SJCRH30 (cell line): ENCODE data around the gene PNKD. TPM values are rescaled to one million over a fixed set of nuclear protein-coding genes. Genes with fewer than 3 reads are reported as not detected.

ENCODE experiments used
- DNase-seq, 2 experiments: peaks; one replicate each; pipeline ENCODE4 v3.0.0-alpha.2; 2015 to 2020
- H3K27ac ChIP-seq: fragments of 250-450 bp; sonication (Bioruptor Pico); 2 replicates; pipeline ENCODE4 v1.5.1; 2020; ENCODE audit warnings: mild to moderate bottlenecking, moderate library complexity
- H3K27me3 ChIP-seq: fragments of 250-450 bp; sonication (Bioruptor Pico); 2 replicates; pipeline ENCODE4 v1.5.1; 2020; ENCODE audit warnings: mild to moderate bottlenecking, moderate library complexity
- H3K36me3 ChIP-seq: fragments of 250-450 bp; sonication (Bioruptor Pico); 2 replicates; pipeline ENCODE4 v1.5.1; 2020; ENCODE audit warnings: mild to moderate bottlenecking, moderate library complexity
- H3K4me1 ChIP-seq: fragments of 250-450 bp; sonication (Bioruptor Pico); 2 replicates; pipeline ENCODE4 v1.5.1; 2020; ENCODE audit warnings: mild to moderate bottlenecking, moderate library complexity
- H3K4me3 ChIP-seq: fragments of 250-450 bp; sonication (Bioruptor Pico); 2 replicates; pipeline ENCODE4 v1.5.1; 2020; ENCODE audit warnings: mild to moderate bottlenecking, moderate library complexity
- H3K9me3 ChIP-seq: fragments of 250-450 bp; sonication (Bioruptor Pico); replicated peaks from 2 replicates; pipeline ENCODE4 v1.5.1; 2020; ENCODE audit warnings: mild to moderate bottlenecking, moderate library complexity
- total RNA-seq: library from RNA; depleted of rRNA; stranded (reverse); fragments of >200 nt; shearing (Covaris generic); gene quantifications from 2 replicates; pipeline ENCODE4 v1.2.3, GENCODE V29; 2014

Gene PNKD
- total RNA-seq, 1 experiment from 2014 or later = 49.8 TPM

- no peak for DNase-seq
- Histone ChIP-seq H3K4me3 (no peak overlapping the region), H3K9me3 (no peaks in the 10 kb centered on the region), H3K27me3 (no peaks in the 10 kb centered on the region), H3K4me1 (peaks cover 10% of the 10 kb centered on the region), H3K27ac (no peak overlapping the region), H3K36me3 (no peaks in the 10 kb centered on the region)
These were observed 20.3 kb downstream of the PNKD start for GRCh38 chr2:218290316-218291261.

DNA sequence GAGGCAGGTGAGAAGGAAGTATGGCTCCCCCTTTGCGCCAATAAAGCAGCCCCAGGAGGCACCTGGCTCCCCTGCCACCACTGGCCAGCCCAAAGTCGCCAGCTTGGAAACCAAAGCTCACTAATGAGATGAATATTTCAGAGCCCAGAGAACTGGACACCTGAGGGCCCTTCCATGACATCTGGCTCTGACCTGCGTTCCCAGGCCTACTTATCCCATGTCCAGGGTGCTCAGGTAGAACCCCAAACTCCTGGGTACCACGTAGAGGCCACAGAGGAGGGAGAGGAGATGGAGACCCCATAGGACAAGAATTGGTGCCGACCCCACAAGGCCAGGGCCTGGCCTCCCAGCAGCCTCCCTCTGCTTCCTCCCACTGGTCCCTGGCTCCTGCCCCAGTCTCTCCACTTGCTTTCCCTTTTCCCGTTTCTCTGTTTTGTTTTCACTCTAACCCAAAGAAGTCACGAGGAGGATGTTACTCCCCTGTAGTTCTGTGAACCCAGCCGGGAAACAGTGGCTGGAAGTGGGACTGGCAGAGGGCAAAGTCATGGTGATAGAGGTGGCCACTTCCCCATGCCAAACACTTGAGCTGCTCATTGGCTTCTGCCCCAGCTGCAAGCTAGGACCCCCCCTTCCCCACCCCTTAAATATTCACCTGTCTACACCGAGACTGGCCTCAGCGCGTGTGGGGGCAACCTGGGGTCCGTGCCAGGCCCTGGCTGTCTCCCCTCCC, 21.2 kb downstream of the PNKD start:
- H3K36me3 ChIP-seq = no peaks in the 10 kb centered on the region
- no peak for DNase-seq
- peaks cover 7% of the 10 kb centered on the region; the same call in 1 of the 2 replicates for H3K4me1 ChIP-seq
- no peaks in the 10 kb centered on the region for H3K9me3 ChIP-seq
- H3K27ac ChIP-seq = no peak overlapping the region
- no peak overlapping the region for H3K4me3 ChIP-seq
- no peaks in the 10 kb centered on the region for H3K27me3 ChIP-seq

DNA sequence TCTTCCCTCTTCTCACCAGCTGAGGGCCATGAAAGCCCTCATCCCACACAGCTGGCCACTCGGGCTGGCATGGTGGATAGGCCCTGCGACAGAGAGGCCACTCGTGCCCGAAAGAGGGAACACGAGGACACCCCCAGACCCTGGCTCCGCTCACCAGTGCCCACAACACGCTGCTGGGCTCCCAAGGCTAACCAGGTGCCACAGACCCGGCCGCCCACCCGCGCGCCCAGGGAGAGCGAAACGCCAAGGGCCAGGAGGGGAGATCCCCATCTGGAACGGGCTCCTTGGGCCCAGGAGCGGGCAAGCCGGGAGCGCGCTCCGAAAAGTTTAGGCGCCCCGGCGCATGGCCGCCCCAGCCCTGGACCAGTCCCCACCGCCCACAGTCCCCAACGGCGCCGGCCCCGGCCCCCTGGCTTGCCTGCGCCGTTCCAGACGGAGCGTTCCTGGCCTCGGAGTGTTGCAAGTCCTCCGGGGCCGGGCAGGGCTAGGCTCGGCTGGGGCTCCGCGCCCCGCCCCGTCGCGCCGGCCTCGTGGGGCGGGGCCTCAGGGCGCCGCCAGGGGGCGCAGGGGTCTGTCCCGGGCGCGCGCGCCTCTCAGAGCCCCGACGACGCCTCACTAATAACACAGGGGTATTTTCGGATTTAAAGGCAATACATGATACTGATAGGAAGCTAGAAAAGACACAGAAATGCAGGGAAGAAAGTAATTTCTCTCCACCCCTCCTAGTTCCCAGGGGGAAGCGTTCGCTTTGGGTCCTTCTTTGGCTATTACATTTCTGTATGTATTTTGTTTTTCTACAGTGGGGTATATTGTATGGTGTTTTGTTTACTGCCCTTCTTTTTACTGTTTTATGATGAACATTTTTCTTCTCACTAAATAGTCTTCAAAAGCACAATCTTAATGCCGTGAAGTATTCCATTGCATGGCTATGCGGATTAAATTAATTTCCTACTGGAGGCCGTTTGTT, 22.0 kb downstream of the PNKD start, which contains the start of gene TMBIM1:
TSS of gene TMBIM1 (minus strand) at position 456 of the 967 bp plus-strand sequence. CDS start 10,362 bp downstream, outside the sequence.
- Histone ChIP-seq H3K36me3 (no peaks in the 10 kb centered on the region), H3K27ac (no peak within 1 kb of the TSS), H3K9me3 (no peaks in the 10 kb centered on the region), H3K27me3 (no peaks in the 10 kb centered on the region), H3K4me1 (peaks cover 11% of the 10 kb centered on the region; the same call in 1 of the 2 replicates), H3K4me3 (no peak within 1 kb of the TSS)
- no peak for DNase-seq

DNA sequence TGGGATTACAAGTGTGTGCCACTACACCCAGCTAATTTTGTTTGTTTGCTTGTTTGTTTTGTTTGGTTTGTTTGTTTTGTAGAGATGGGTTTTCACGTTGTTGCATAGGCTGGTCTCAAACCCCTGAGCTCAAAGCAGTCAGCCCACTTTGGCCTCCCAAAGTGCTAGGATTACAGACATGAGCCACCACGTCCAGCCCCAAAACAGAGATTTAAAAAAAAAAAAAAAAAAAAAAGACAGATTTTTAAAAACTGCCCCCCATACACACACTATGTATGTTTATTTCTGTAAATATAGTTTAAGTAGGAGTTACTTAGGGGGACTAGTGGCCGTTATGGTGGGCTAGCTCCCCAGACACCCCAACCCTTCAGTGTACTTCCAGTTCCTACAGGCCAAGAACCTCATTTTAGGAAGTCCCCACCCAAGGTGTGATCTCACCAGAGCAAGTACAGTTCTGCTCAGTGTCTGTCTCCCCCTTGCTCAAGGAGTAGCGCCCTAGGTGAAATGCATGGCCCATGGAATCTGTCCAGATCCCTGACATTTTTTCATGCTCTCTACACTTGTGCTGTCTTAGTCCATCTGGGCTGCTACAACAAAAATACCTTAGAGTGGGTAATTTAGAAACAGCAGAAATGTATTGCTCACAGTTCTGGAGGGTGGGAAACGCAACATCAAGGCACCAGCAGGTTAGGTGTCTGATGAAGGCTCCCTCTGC, 23.6 kb downstream of the PNKD start:
- H3K4me1 ChIP-seq = peaks cover 7% of the 10 kb centered on the region; the same call in 1 of the 2 replicates
- H3K9me3 ChIP-seq = no peaks in the 10 kb centered on the region
- no peak for DNase-seq
- H3K36me3 ChIP-seq = no peaks in the 10 kb centered on the region
- no peaks in the 10 kb centered on the region for H3K27me3 ChIP-seq
- no peak overlapping the region for H3K4me3 ChIP-seq
- H3K27ac ChIP-seq = no peak overlapping the region

DNA sequence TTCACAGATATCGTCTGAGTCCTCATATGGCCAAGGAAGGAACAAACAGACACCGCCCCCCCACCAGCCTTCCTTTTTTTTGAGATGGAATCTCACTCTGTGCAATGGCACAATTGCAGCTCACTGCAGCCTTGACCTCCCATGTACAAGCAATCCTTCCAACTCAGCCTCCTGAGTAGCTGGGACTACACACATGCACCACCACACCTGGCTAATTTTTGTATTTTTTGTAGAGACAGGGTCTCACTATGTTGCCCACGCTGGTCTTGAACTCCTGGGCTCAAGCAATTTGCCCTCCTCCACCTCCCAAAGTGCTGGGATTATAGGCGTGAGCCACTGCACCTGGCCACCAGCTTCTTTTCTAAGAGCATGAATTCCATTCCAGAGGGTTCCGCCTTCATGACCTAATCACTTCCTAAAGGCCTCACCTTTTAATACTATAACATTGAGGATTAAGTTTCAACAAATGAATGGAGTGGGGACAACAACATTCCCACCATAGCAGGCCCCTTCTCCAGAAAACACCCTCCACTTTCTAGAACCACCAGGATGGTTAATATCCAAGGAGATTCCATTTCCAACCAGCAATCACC, 24.2 kb downstream of the PNKD start:
- H3K27me3 ChIP-seq = no peaks in the 10 kb centered on the region
- no peak overlapping the region for H3K4me3 ChIP-seq
- no peaks in the 10 kb centered on the region for H3K36me3 ChIP-seq
- DNase-seq = no peak
- H3K4me1 ChIP-seq = peaks cover 7% of the 10 kb centered on the region; the same call in 1 of the 2 replicates
- H3K9me3 ChIP-seq = no peaks in the 10 kb centered on the region
- H3K27ac ChIP-seq = no peak overlapping the region

- H3K27ac ChIP-seq = no peak overlapping the region
These were observed 24.7 kb downstream of the PNKD start for GRCh38 chr2:218295029-218295428.

GRCh38 chr2:218296200-218296599, 25.9 kb downstream of the PNKD start:
- Histone ChIP-seq H3K4me1 (peaks cover 7% of the 10 kb centered on the region; the same call in 1 of the 2 replicates), H3K36me3 (no peaks in the 10 kb centered on the region), H3K4me3 (no peak overlapping the region), H3K27me3 (no peaks in the 10 kb centered on the region), H3K9me3 (no peaks in the 10 kb centered on the region), H3K27ac (no peak overlapping the region)
- no peak for DNase-seq

More at GRCh38 chr2:218295029-218295428, 24.7 kb downstream of the PNKD start:
- no peaks in the 10 kb centered on the region for H3K36me3 ChIP-seq
- H3K4me3 ChIP-seq = no peak overlapping the region
- no peaks in the 10 kb centered on the region for H3K9me3 ChIP-seq
- no peaks in the 10 kb centered on the region for H3K27me3 ChIP-seq
- no peak for DNase-seq
- H3K4me1 ChIP-seq = peaks cover 7% of the 10 kb centered on the region; the same call in 1 of the 2 replicates

DNA sequence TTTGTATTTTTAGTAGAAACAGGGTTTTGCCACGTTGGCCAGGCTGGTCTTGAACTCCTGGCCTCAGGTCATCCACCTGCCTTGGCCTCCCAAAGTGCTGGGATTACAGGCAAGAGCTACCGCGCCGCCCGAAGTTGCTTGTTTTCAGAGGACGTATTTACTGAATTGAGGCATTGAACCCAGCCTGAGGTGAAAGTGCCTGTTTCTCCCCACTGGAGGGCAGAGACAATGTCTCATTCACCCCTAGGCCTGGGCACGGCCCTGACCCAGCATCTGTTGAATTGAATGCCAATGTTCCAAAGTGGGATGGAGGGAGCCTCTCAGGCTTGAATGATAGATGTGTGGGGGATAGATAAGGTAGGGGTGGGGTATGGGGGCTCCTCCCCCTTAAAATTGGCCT, 26.5 kb downstream of the PNKD start:
- H3K4me1 ChIP-seq = peaks cover 7% of the 10 kb centered on the region; the same call in 1 of the 2 replicates
- H3K27me3 ChIP-seq = no peaks in the 10 kb centered on the region
- H3K4me3 ChIP-seq = no peak overlapping the region
- H3K9me3 ChIP-seq = no peaks in the 10 kb centered on the region
- DNase-seq = no peak
- no peaks in the 10 kb centered on the region for H3K36me3 ChIP-seq
- no peak overlapping the region for H3K27ac ChIP-seq

DNA sequence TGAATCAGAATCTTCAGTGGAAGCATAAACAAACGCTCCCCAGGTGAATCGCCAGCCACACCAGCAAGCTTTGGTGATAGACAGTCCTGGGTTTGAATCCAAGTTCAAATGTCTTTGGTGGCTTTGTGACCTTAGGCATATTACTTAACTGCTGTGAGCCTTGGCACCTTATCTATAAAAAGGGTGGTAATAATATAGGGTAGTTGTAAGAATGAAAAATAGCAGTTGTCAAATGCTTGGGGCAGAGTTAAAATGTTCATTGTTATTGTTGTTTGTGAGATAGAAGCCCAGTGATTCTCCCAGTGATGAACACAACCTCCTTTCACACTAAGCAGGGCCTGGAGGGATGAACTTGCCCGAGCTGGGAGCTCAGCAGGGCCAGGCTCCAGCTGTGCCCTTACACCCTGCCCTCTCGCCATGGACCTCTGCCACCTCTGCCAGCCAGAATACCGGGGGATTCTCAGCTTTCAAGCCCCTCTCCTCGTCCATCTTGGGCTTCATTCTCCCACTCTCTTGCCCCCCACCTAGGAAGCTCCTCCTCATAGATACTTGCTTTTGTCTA, 28.1 kb downstream of the PNKD start:
- no peak for DNase-seq
- Histone ChIP-seq H3K4me3 (no peak overlapping the region), H3K9me3 (no peaks in the 10 kb centered on the region)

GRCh38 chr2:218300141-218300540, 29.8 kb downstream of the PNKD start:
- H3K4me3 ChIP-seq = no peak overlapping the region
- H3K27me3 ChIP-seq = no peaks in the 10 kb centered on the region
- H3K4me1 ChIP-seq = peaks cover 4% of the 10 kb centered on the region; the same call in 1 of the 2 replicates
- H3K27ac ChIP-seq = no peak overlapping the region
- H3K36me3 ChIP-seq = no peaks in the 10 kb centered on the region
- no peaks in the 10 kb centered on the region for H3K9me3 ChIP-seq
- no peak for DNase-seq

More for the DNA sequence above, 28.1 kb downstream of the PNKD start:
- Histone ChIP-seq H3K27ac (no peak overlapping the region), H3K27me3 (no peaks in the 10 kb centered on the region), H3K4me1 (peaks cover 7% of the 10 kb centered on the region; the same call in 1 of the 2 replicates), H3K36me3 (no peaks in the 10 kb centered on the region)

DNA sequence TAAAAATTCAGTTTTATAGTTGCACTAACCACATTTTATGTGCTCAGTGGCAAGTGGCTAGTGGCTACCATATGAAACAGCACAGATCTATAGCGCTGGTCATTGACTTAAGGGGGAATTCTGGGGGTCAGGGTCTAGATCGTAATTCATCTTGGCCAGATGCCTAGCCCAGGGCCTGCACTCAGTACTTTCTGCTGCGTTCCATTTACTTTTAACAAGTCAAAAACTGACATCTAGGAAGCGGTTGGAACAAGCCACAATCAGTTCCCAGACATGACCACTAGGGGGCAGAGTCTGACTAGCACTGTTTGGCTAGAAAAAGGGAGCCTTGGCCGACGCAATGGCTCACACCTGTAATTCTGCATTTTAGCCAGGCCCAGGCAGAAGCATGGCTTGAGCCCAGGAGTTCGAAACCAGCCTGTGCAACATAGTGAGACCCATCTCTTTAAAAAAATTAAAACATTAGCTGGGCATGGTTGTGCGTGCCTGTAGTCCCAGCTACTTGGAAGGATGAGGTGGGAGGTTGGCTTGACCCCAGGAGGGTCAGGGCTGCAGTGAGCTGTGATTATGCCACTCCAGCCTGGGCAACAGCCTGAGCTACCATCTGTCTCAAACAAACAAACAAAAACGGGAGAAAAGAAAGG, 31.0 kb downstream of the PNKD start:
- H3K27me3 ChIP-seq = no peaks in the 10 kb centered on the region
- H3K4me1 ChIP-seq = peaks cover 4% of the 10 kb centered on the region; the same call in 1 of the 2 replicates
- peak; percentile 77 to 92 for DNase-seq

GRCh38 chr2:218305383-218305782, 35.1 kb downstream of the PNKD start:
- no peaks in the 10 kb centered on the region for H3K36me3 ChIP-seq
- H3K4me3 ChIP-seq = no peak overlapping the region
- no peaks in the 10 kb centered on the region for H3K4me1 ChIP-seq
- DNase-seq = no peak
- no peaks in the 10 kb centered on the region for H3K9me3 ChIP-seq
- H3K27ac ChIP-seq = no peak overlapping the region
- no peaks in the 10 kb centered on the region for H3K27me3 ChIP-seq

More for the DNA sequence above, 31.0 kb downstream of the PNKD start:
- Histone ChIP-seq H3K27ac (no peak overlapping the region), H3K4me3 (no peak overlapping the region), H3K9me3 (no peaks in the 10 kb centered on the region), H3K36me3 (no peaks in the 10 kb centered on the region)
